DND-41 (cell line): ENCODE results near the gene PSORS1C1.

Source experiments
- ATAC-seq: fragments of 200-7000 bp; cut with Tn5 transposase; 3 replicates; pipeline ENCODE4 v1.9.1; 2021; ENCODE audit warnings: low read depth; ENCODE audit not compliant: insufficient read depth
- DNase-seq: peaks from one replicate; pipeline ENCODE4 v3.0.0-alpha.2; 2020
- H2AFZ ChIP-seq: 2 replicates; pipeline ENCODE4 v1.6.0; 2012; ENCODE audit warnings: low read depth, low read length
- H3K27ac ChIP-seq: 2 replicates; pipeline ENCODE4 v1.5.1; 2012; ENCODE audit warnings: low read length, inconsistent platforms
- H3K27me3 ChIP-seq: fragments of 200-600 bp; sonication (generic); 2 replicates; pipeline ENCODE4 v1.6.0; 2012; ENCODE audit warnings: low read length, mild to moderate bottlenecking, inconsistent platforms; ENCODE audit not compliant: insufficient read depth, poor library complexity
- H3K36me3 ChIP-seq: 2 replicates; pipeline ENCODE4 v1.5.1; 2012; ENCODE audit warnings: low read length, inconsistent platforms; ENCODE audit not compliant: insufficient read depth
- H3K4me1 ChIP-seq: 2 replicates; pipeline ENCODE4 v1.5.1; 2012; ENCODE audit warnings: mild to moderate bottlenecking, low read length; ENCODE audit not compliant: insufficient read depth
- H3K4me2 ChIP-seq: 2 replicates; pipeline ENCODE4 v1.6.0; 2012; ENCODE audit warnings: mild to moderate bottlenecking, moderate library complexity, low read length, inconsistent platforms; ENCODE audit not compliant: insufficient read depth
- H3K4me3 ChIP-seq, 2 experiments: fragments of 200-600 bp in 1 of 2; shearing (Covaris generic) in 1 of 2; 2 replicates each; pipeline ENCODE4 v1.5.1; 2012 to 2016; ENCODE audit warnings: inconsistent platforms in 2 of 2, low read length in 2 of 2, mild to moderate bottlenecking in 2 of 2, low read depth in 1 of 2, moderate library complexity in 1 of 2
- H3K79me2 ChIP-seq: 2 replicates; pipeline ENCODE4 v1.6.0; 2012; ENCODE audit warnings: low read length, inconsistent platforms; ENCODE audit not compliant: insufficient read depth
- H3K9ac ChIP-seq: 2 replicates; pipeline ENCODE4 v1.6.0; 2012; ENCODE audit warnings: low read depth, mild to moderate bottlenecking, inconsistent platforms, low read length, moderate library complexity
- H3K9me3 ChIP-seq: 2 replicates; pipeline ENCODE4 v1.5.1; 2012; ENCODE audit warnings: low read length, moderate library complexity, mild to moderate bottlenecking, inconsistent platforms; ENCODE audit not compliant: insufficient read depth, severe bottlenecking
- H4K20me1 ChIP-seq: 2 replicates; pipeline ENCODE4 v1.6.0; 2012; ENCODE audit warnings: low read length; ENCODE audit not compliant: insufficient read depth
- CTCF ChIP-seq: IDR thresholded peaks from 2 replicates; pipeline ENCODE4 v1.5.1; 2012; ENCODE audit warnings: borderline replicate concordance, low read length, moderate library complexity, mild to moderate bottlenecking; ENCODE audit not compliant: poor library complexity, severe bottlenecking; ENCODE audit errors: extremely low read depth
- EZH2 ChIP-seq: IDR thresholded peaks from 3 replicates; pipeline ENCODE4 v1.6.1; 2012; ENCODE audit warnings: borderline replicate concordance, low read depth, mild to moderate bottlenecking, moderate library complexity, low read length, inconsistent platforms; ENCODE audit not compliant: severe bottlenecking

The PSORS1C1 gene

GRCh38 chr6:31092238-31092637, 22.4 kb upstream of the PSORS1C1 start:
- Histone ChIP-seq H3K4me1 (peaks cover 14% of the 10 kb centered on the region), H3K4me3 (no peak overlapping the region), H3K36me3 (no peaks in the 10 kb centered on the region), H3K9me3 (no peaks in the 10 kb centered on the region), H2AFZ (no peak overlapping the region), H3K9ac (no peak overlapping the region), H3K4me2 (no peak overlapping the region), H3K27me3 (no peaks in the 10 kb centered on the region), H3K79me2 (no peaks in the 10 kb centered on the region), H3K27ac (no peak overlapping the region), H4K20me1 (no peaks in the 10 kb centered on the region)
- no peak for TF ChIP-seq EZH2
- TF ChIP-seq CTCF: no peak
- DNase-seq (no peak), ATAC-seq (no peak)

GRCh38 chr6:31092769-31093505, 21.7 kb upstream of the PSORS1C1 start:
- no peak for ATAC-seq
- H3K27me3 ChIP-seq: no peaks in the 10 kb centered on the region
- DNase-seq: no peak
- H4K20me1 ChIP-seq: no peaks in the 10 kb centered on the region
- peaks cover 14% of the 10 kb centered on the region for H3K4me1 ChIP-seq
- TF ChIP-seq EZH2: no peak
- H2AFZ ChIP-seq: no peak overlapping the region
- H3K27ac ChIP-seq: no peak overlapping the region
- H3K79me2 ChIP-seq: no peaks in the 10 kb centered on the region
- no peak overlapping the region for H3K9ac ChIP-seq
- H3K9me3 ChIP-seq: no peaks in the 10 kb centered on the region
- H3K36me3 ChIP-seq: no peaks in the 10 kb centered on the region
- H3K4me2 ChIP-seq: no peak overlapping the region
- H3K4me3 ChIP-seq: no peak overlapping the region

GRCh38 chr6:31094389-31094881, 20.2 kb upstream of the PSORS1C1 start:
- ATAC-seq: peak; percentile 90
- Histone ChIP-seq H3K4me3 (no peak overlapping the region), H3K27me3 (no peaks in the 10 kb centered on the region), H3K36me3 (no peaks in the 10 kb centered on the region), H3K4me1 (peaks cover 14% of the 10 kb centered on the region), H4K20me1 (no peaks in the 10 kb centered on the region), H3K27ac (peak overlapping the region; percentile 47), H3K4me2 (0 out of 2 replicates have a peak overlapping the region, but pooled peaks have one; percentile 1), H2AFZ (peak overlapping the region; percentile 79), H3K9me3 (no peaks in the 10 kb centered on the region), H3K9ac (peak overlapping the region; percentile 16), H3K79me2 (no peaks in the 10 kb centered on the region)
- no peak for TF ChIP-seq EZH2
- DNase-seq: peak; percentile 49

- H3K79me2 ChIP-seq: no peaks in the 10 kb centered on the region
- no peaks in the 10 kb centered on the region for H3K36me3 ChIP-seq
- H3K27me3 ChIP-seq: no peaks in the 10 kb centered on the region
- ATAC-seq (no peak), DNase-seq (no peak)
- no peak overlapping the region for H3K9ac ChIP-seq
- no peak overlapping the region for H3K4me3 ChIP-seq
- peaks cover 14% of the 10 kb centered on the region for H3K4me1 ChIP-seq
- H3K9me3 ChIP-seq: no peaks in the 10 kb centered on the region
- no peak overlapping the region for H2AFZ ChIP-seq
- no peaks in the 10 kb centered on the region for H4K20me1 ChIP-seq
- no peak overlapping the region for H3K4me2 ChIP-seq
- TF ChIP-seq CTCF: no peak
- no peak for TF ChIP-seq EZH2
- no peak overlapping the region for H3K27ac ChIP-seq
These were observed 18.4 kb upstream of the PSORS1C1 start for GRCh38 chr6:31096215-31096614.
